Psoas muscle (tissue), 8 donors: ENCODE data around the gene FGF14. TPM values are rescaled to one million over a fixed set of nuclear protein-coding genes. Genes with fewer than 3 reads are reported as not detected.

ENCODE experiments used
- ATAC-seq, 4 donors: fragments of 200-7000 bp; cut with Tn5 transposase; one replicate each; pipeline ENCODE4 v1.9.1; 2020; ENCODE audit warnings: moderate library complexity in 3 of 4, mild to moderate bottlenecking in 2 of 4
- DNase-seq, 2 donors: peaks; one replicate each; pipeline ENCODE4 v3.0.0-alpha.2; 2020
- H3K27ac ChIP-seq: fragments of 200-600 bp; one replicate; pipeline ENCODE4 v1.8.0; 2022
- H3K27me3 ChIP-seq, 3 donors: fragments of 200-600 bp in 1 of 3; one replicate each; pipeline versions ENCODE4 v1.6.1 to v1.8.0; 2013 to 2022; ENCODE audit warnings: low read length in 2 of 3, mild to moderate bottlenecking in 2 of 3, moderate library complexity in 1 of 3; ENCODE audit not compliant: insufficient read depth in 3 of 3
- H3K36me3 ChIP-seq, 2 donors: fragments of 200-600 bp in 1 of 2; one replicate each; pipeline versions ENCODE4 v1.6.1 to v1.8.0; 2013 to 2022; ENCODE audit warnings: low read depth in 1 of 2, mild to moderate bottlenecking in 1 of 2, moderate library complexity in 1 of 2; ENCODE audit not compliant: insufficient read depth in 1 of 2
- H3K4me1 ChIP-seq: fragments of 200-600 bp; one replicate; pipeline ENCODE4 v1.8.0; 2022
- H3K4me3 ChIP-seq: fragments of 200-600 bp; one replicate; pipeline ENCODE4 v1.8.0; 2022; ENCODE audit warnings: mild to moderate bottlenecking
- H3K9me3 ChIP-seq: fragments of 200-600 bp; one replicate; pipeline ENCODE4 v1.8.0; 2022
- CTCF ChIP-seq: fragments of 200-600 bp; IDR thresholded peaks from one replicate; pipeline ENCODE4 v1.8.0; 2022; ENCODE audit warnings: antibody characterized with exemption
- WGBS, 3 donors: extraction: QIAGEN DNeasy Blood & Tissue Kit; methylation state at CpG; one replicate each; pipeline versions ENCODE4 v1.1.6 to v1.1.7; 2013; 5-methylcytosine and 5-hydroxymethylcytosine counted together
- intact Hi-C, 2 donors: fragments of 100-400 bp; cut with DNase I; formaldehyde crosslinking; loops; one replicate each; pipeline versions ENCODE4 v1.11.0 to v1.14.2; 2022
- polyA plus RNA-seq, 3 donors: library from polyadenylated mRNA; stranded (reverse); fragments of 200-250 nt; gene quantifications; one replicate each; pipeline ENCODE4 v1.2.3, GENCODE V29; 2013
- total RNA-seq, 4 donors: library from RNA; stranded (reverse); fragmentation: NEBNext Ultra II Directional in 2 of 4; extraction: Animal tissue kit (Norgen Biotek cat#: 25700) in 2 of 4; gene quantifications; one replicate each; pipeline versions ENCODE4 v1.2.1 to v1.2.4, GENCODE V29; 2021 to 2023
- donor health status: healthy with polysubstance abuse.
- donor health status: DM: no; HTN: no; CAD: no; lungs with moderate emphysema.
- donor health status: Bipolar disorder and iron deficiency.
- donor health status: healthy.
- donor health status: DM: yes; HTN: yes; CAD: no.
- donor health status: DM: no; HTN: no; CAD: no.
- donor health status: DM: no; HTN: no; CAD: no.
- donor health status: DM: yes; HTN: yes; CAD: no.

Gene FGF14
- total and polyA plus RNA-seq, 7 donors, result 0.01 to 0.05 (median 0.02) TPM; not detected in 4

GRCh38 chr13:101709952-101710351, 691.9 kb downstream of the FGF14 start:
- 93 to 95% (median 93%) methylated on average over 6 of the region's 6 CpGs for WGBS, 3 donors
- Histone ChIP-seq H3K9me3 (no peaks in the 10 kb centered on the region), H3K36me3 (no peaks in the 10 kb centered on the region), H3K27ac (no peak overlapping the region), H3K27me3 (no peaks in the 10 kb centered on the region), H3K4me1 (no peaks in the 10 kb centered on the region), H3K4me3 (no peak overlapping the region)
- no peak for DNase-seq
- TF ChIP-seq CTCF, result no peak
- no peak for ATAC-seq
- intact Hi-C loops, result no loop called here

GRCh38 chr13:101708115-101708514, 693.7 kb downstream of the FGF14 start:
- TF ChIP-seq CTCF, result no peak
- H3K4me1 ChIP-seq, result no peaks in the 10 kb centered on the region
- DNase-seq (no peak), ATAC-seq (no peak)
- H3K36me3 ChIP-seq, result no peaks in the 10 kb centered on the region
- H3K4me3 ChIP-seq, result no peak overlapping the region
- no peaks in the 10 kb centered on the region for H3K9me3 ChIP-seq
- intact Hi-C loops, result no loop called here
- H3K27ac ChIP-seq, result no peak overlapping the region
- H3K27me3 ChIP-seq, result no peaks in the 10 kb centered on the region
- 86 to 96% (median 94%) methylated on average over 1 of the region's 1 CpG for WGBS, 3 donors

- no peaks in the 10 kb centered on the region for H3K9me3 ChIP-seq
- H3K36me3 ChIP-seq, result no peaks in the 10 kb centered on the region
- 74 to 83% (median 80%) methylated on average over 2 of the region's 2 CpGs for WGBS, 3 donors
- no peak for DNase-seq
- no peak for ATAC-seq
- intact Hi-C loops, result no loop called here
- no peak overlapping the region for H3K27ac ChIP-seq
- no peaks in the 10 kb centered on the region for H3K4me1 ChIP-seq
- no peak for TF ChIP-seq CTCF
- no peaks in the 10 kb centered on the region for H3K27me3 ChIP-seq
- H3K4me3 ChIP-seq, result no peak overlapping the region
Observed at GRCh38 chr13:101707659-101708058, 694.2 kb downstream of the FGF14 start.

GRCh38 chr13:101706651-101707050, 695.2 kb downstream of the FGF14 start:
- 32 to 46% (median 43%) methylated on average over 6 of the region's 6 CpGs for WGBS, 3 donors
- intact Hi-C loops, result no loop called here
- DNase-seq, result peak in 1 of 2 donors; percentile 15
- Histone ChIP-seq H3K4me1 (no peaks in the 10 kb centered on the region), H3K27me3 (no peaks in the 10 kb centered on the region), H3K36me3 (no peaks in the 10 kb centered on the region), H3K9me3 (no peaks in the 10 kb centered on the region), H3K27ac (no peak overlapping the region), H3K4me3 (no peak overlapping the region)
- TF ChIP-seq CTCF, result no peak
- peak in 1 of 4 donors; percentile 35 for ATAC-seq

- WGBS, 3 donors, result 55 to 80% (median 65%) methylated on average over 3 of the region's 3 CpGs
- TF ChIP-seq CTCF, result no peak
- H3K27me3 ChIP-seq, result no peaks in the 10 kb centered on the region
- ATAC-seq (no peak), DNase-seq (no peak)
- no peak overlapping the region for H3K27ac ChIP-seq
- intact Hi-C loops, result no loop called here
- H3K36me3 ChIP-seq, result no peaks in the 10 kb centered on the region
- H3K4me1 ChIP-seq, result no peaks in the 10 kb centered on the region
- no peak overlapping the region for H3K4me3 ChIP-seq
- H3K9me3 ChIP-seq, result no peaks in the 10 kb centered on the region
Observed at GRCh38 chr13:101703838-101704237, 698.0 kb downstream of the FGF14 start.
